H9 (cell line): Measurements from ENCODE around the gene PPP5C. TPM values are rescaled to one million over a fixed set of nuclear protein-coding genes. Genes with fewer than 3 reads are reported as not detected.

Source experiments
- DNase-seq: peaks from one replicate; pipeline ENCODE4 v3.0.0-alpha.2; 2017
- H2AFZ ChIP-seq: one replicate; pipeline ENCODE4 v1.6.1; 2013; ENCODE audit warnings: mild to moderate bottlenecking, low read length, control low read depth, moderate library complexity
- H2AK5ac ChIP-seq: 2 replicates; pipeline ENCODE4 v1.6.1; 2013; ENCODE audit warnings: low read length, control low read depth, mixed read lengths; ENCODE audit not compliant: insufficient read length
- H2BK120ac ChIP-seq: one replicate; pipeline ENCODE4 v1.6.1; 2013; ENCODE audit warnings: low read depth, mild to moderate bottlenecking, low read length, control low read depth, inconsistent platforms; ENCODE audit not compliant: poor library complexity, severe bottlenecking
- H2BK12ac ChIP-seq: 2 replicates; pipeline ENCODE4 v1.6.1; 2013; ENCODE audit warnings: low read length, control low read depth, mixed read lengths, low read depth; ENCODE audit not compliant: insufficient read length
- H2BK15ac ChIP-seq: 2 replicates; pipeline ENCODE4 v1.6.1; 2013; ENCODE audit warnings: low read depth, low read length, control low read depth
- H2BK20ac ChIP-seq: one replicate; pipeline ENCODE4 v1.6.1; 2013; ENCODE audit warnings: low read depth, mild to moderate bottlenecking, low read length, control low read depth, inconsistent platforms; ENCODE audit not compliant: poor library complexity, severe bottlenecking
- H2BK5ac ChIP-seq: 2 replicates; pipeline ENCODE4 v1.6.1; 2013; ENCODE audit warnings: low read length, control low read depth, mixed read lengths; ENCODE audit not compliant: insufficient read length
- H3K14ac ChIP-seq: 2 replicates; pipeline ENCODE4 v1.6.1; 2013; ENCODE audit warnings: low read length, control low read depth; ENCODE audit not compliant: insufficient read depth
- H3K18ac ChIP-seq: 2 replicates; pipeline ENCODE4 v1.6.1; 2013; ENCODE audit warnings: low read depth, mild to moderate bottlenecking, mixed read lengths, low read length, control low read depth; ENCODE audit not compliant: insufficient read length
- H3K23ac ChIP-seq: 2 replicates; pipeline ENCODE4 v1.6.1; 2013; ENCODE audit warnings: low read length, control low read depth, mixed read lengths, low read depth; ENCODE audit not compliant: insufficient read length
- H3K23me2 ChIP-seq: 2 replicates; pipeline ENCODE4 v1.6.1; 2013; ENCODE audit warnings: low read depth, mild to moderate bottlenecking, mixed read lengths, low read length, control low read depth; ENCODE audit not compliant: insufficient read length, poor library complexity, severe bottlenecking
- H3K27ac ChIP-seq: 2 replicates; pipeline ENCODE4 v1.5.1; 2013; ENCODE audit warnings: low read length, control low read depth, mixed read lengths, low read depth; ENCODE audit not compliant: insufficient read length
- H3K27me3 ChIP-seq: 2 replicates; pipeline ENCODE4 v1.6.1; 2013; ENCODE audit warnings: low read length, control low read depth, inconsistent platforms; ENCODE audit not compliant: insufficient read depth
- H3K4ac ChIP-seq: 2 replicates; pipeline ENCODE4 v1.6.1; 2013; ENCODE audit warnings: low read depth, mild to moderate bottlenecking, control low read depth, inconsistent platforms, low read length, moderate library complexity
- H3K4me1 ChIP-seq: 2 replicates; pipeline ENCODE4 v1.6.1; 2013; ENCODE audit warnings: low read length, control low read depth, inconsistent platforms; ENCODE audit not compliant: insufficient read depth
- H3K4me2 ChIP-seq: 2 replicates; pipeline ENCODE4 v1.6.1; 2013; ENCODE audit warnings: low read length, control low read depth, mixed read lengths; ENCODE audit not compliant: insufficient read length, insufficient read depth
- H3K56ac ChIP-seq: 2 replicates; pipeline ENCODE4 v1.6.1; 2013; ENCODE audit warnings: low read depth, mild to moderate bottlenecking, mixed read lengths, low read length, control low read depth; ENCODE audit not compliant: insufficient read length
- H3K79me1 ChIP-seq: 2 replicates; pipeline ENCODE4 v1.6.1; 2013; ENCODE audit warnings: low read depth, mild to moderate bottlenecking, moderate library complexity, low read length, control low read depth, inconsistent platforms; ENCODE audit not compliant: insufficient read depth, poor library complexity, severe bottlenecking
- H3K79me2 ChIP-seq: 2 replicates; pipeline ENCODE4 v1.6.1; 2013; ENCODE audit warnings: low read length, control low read depth, inconsistent platforms; ENCODE audit not compliant: insufficient read depth
- H3K9ac ChIP-seq: 2 replicates; pipeline ENCODE4 v1.6.1; 2013; ENCODE audit warnings: low read length, control low read depth, mixed read lengths; ENCODE audit not compliant: insufficient read length; ENCODE audit errors: extremely low read depth
- H3K9me3 ChIP-seq: one replicate; pipeline ENCODE4 v1.6.1; 2013; ENCODE audit warnings: low read depth, low read length, inconsistent platforms; ENCODE audit not compliant: control insufficient read depth
- H3T11ph ChIP-seq: one replicate; pipeline ENCODE4 v1.6.1; 2013; ENCODE audit warnings: mild to moderate bottlenecking, low read length, control low read depth, inconsistent platforms
- H4K20me1 ChIP-seq: one replicate; pipeline ENCODE4 v1.6.1; 2013; ENCODE audit not compliant: control insufficient read depth, insufficient read length, insufficient read depth
- H4K5ac ChIP-seq: 2 replicates; pipeline ENCODE4 v1.6.1; 2013; ENCODE audit warnings: low read depth, mild to moderate bottlenecking, mixed read lengths, low read length, control low read depth; ENCODE audit not compliant: insufficient read length
- H4K8ac ChIP-seq: replicated peaks from 2 replicates; pipeline ENCODE4 v1.6.1; 2013; ENCODE audit warnings: low read length, control low read depth, mixed read lengths, low read depth; ENCODE audit not compliant: insufficient read length
- H4K91ac ChIP-seq: 2 replicates; pipeline ENCODE4 v1.6.1; 2013; ENCODE audit warnings: low read depth, mild to moderate bottlenecking, moderate library complexity, mixed read lengths, low read length, control low read depth; ENCODE audit not compliant: insufficient read length
- H3K27ac Mint-ChIP-seq, 3 experiments: 2 replicates in 2 of 3; 3 replicates in 1 of 3; pipeline ENCODE4 v1.8.0; 2020 to 2021; ENCODE audit warnings: mixed read lengths in 3 of 3, mild to moderate bottlenecking in 1 of 3, moderate library complexity in 1 of 3
- H3K27me3 Mint-ChIP-seq: 2 replicates; pipeline ENCODE4 v1.8.0; 2021; ENCODE audit warnings: low read depth, mild to moderate bottlenecking, moderate library complexity, mixed read lengths
- H3K36me3 Mint-ChIP-seq, 3 experiments: 2 replicates in 2 of 3; 3 replicates in 1 of 3; pipeline ENCODE4 v1.8.0; 2020 to 2021; ENCODE audit warnings: low read depth in 3 of 3, mixed read lengths in 3 of 3; ENCODE audit not compliant: insufficient read depth in 1 of 3
- H3K4me1 Mint-ChIP-seq, 2 experiments: 2 replicates each; pipeline ENCODE4 v1.8.0; 2020; ENCODE audit warnings: mixed read lengths in 2 of 2
- H3K4me3 Mint-ChIP-seq, 2 experiments: 2 replicates in 1 of 2; 3 replicates in 1 of 2; pipeline ENCODE4 v1.8.0; 2020 to 2021; ENCODE audit warnings: mild to moderate bottlenecking in 2 of 2, mixed read lengths in 2 of 2, moderate library complexity in 1 of 2
- H3K9me3 Mint-ChIP-seq, 2 experiments: 2 replicates in 1 of 2; 3 replicates in 1 of 2; pipeline ENCODE4 v1.8.0; 2020; ENCODE audit warnings: mild to moderate bottlenecking in 2 of 2, mixed read lengths in 2 of 2, moderate library complexity in 1 of 2
- CTCF ChIP-seq: fragments of 200-600 bp; sonication (generic); conservative IDR thresholded peaks from 3 replicates; pipeline ENCODE4 v1.8.0; 2021; ENCODE audit warnings: antibody characterized with exemption, mild to moderate bottlenecking
- WGBS: extraction: QIAGEN DNeasy Blood & Tissue Kit; methylation state at CpG from one replicate; pipeline ENCODE4 v1.1.7; 2013; ENCODE audit warnings: missing lambda C conversion rate, low lambda C conversion rate, mixed read lengths; ENCODE audit not compliant: insufficient read length; ENCODE audit errors: extremely low coverage; 5-methylcytosine and 5-hydroxymethylcytosine counted together
- total RNA-seq: library from RNA; stranded (reverse); gene quantifications from 2 replicates; pipeline ENCODE4 v1.2.1, GENCODE V29; 2021

The PPP5C gene
- total RNA-seq, 1 experiment from 2014 or later, result 108 TPM

- Histone ChIP-seq H3K4ac (no peak overlapping the region), H3K56ac (no peak overlapping the region), H2BK15ac (no peak overlapping the region), H2BK12ac (no peak overlapping the region), H4K91ac (no peak overlapping the region), H3T11ph (no peak overlapping the region), H4K20me1 (peaks cover 2% of the 10 kb centered on the region), H2AFZ (no peak overlapping the region), H3K4me1 (peaks cover 3% of the 10 kb centered on the region; the same call in 1 of the 2 replicates), H2BK20ac (no peak overlapping the region), H3K9ac (no peak overlapping the region), H3K9me3 (no peaks in the 10 kb centered on the region), H3K14ac (no peak overlapping the region; the same call in 1 of the 2 replicates), H3K4me2 (peak overlapping the region; percentile 90), H4K5ac (no peak overlapping the region), H2AK5ac (no peak overlapping the region), H2BK5ac (no peak overlapping the region), H2BK120ac (no peak overlapping the region), H3K18ac (no peak overlapping the region), H3K79me2 (peaks cover 6% of the 10 kb centered on the region; the same call in 1 of the 2 replicates), H3K23ac (no peak overlapping the region), H4K8ac (no peak overlapping the region), H3K27me3 (no peaks in the 10 kb centered on the region; the same call in 1 of the 2 replicates), H3K23me2 (peaks cover 30% of the 10 kb centered on the region), H3K79me1 (peaks cover 7% of the 10 kb centered on the region), H3K27ac (no peak overlapping the region)
- Mint-ChIP-seq H3K27ac (no peak overlapping the region; a peak in 1 of 7 replicates), H3K27me3 (peaks cover 37% of the 10 kb centered on the region), H3K9me3 (no peaks in the 10 kb centered on the region; a peak in 2 of 5 replicates), H3K4me1 (peaks cover 47 to 61% of the 10 kb centered on the region in 2 experiments), H3K4me3 (peak overlapping the region; percentile 90 to 94), H3K36me3 (peaks cover 11 to 17% (median 12%) of the 10 kb centered on the region in 3 experiments)
- no peak for TF ChIP-seq CTCF
- no CpG with 5 or more reads among the region's 13 CpGs for WGBS
- DNase-seq, result no peak
Measured at GRCh38 chr19:46411088-46411924, 64.4 kb downstream of the PPP5C start.
